GM10847 (cell line): ENCODE data around the gene TRAF3.

Experiments used
- POLR2A ChIP-seq: IDR thresholded peaks from 2 replicates; pipeline ENCODE4 v1.6.1; 2011; ENCODE audit not compliant: insufficient read length; ENCODE audit errors: extremely low read depth

TRAF3 gene

GRCh38 chr14:102811254-102811963 is 34.2 kb downstream of the TRAF3 start:
- no peak for TF ChIP-seq POLR2A

GRCh38 chr14:102811971-102812370 is 34.7 kb downstream of the TRAF3 start:
- no peak for TF ChIP-seq POLR2A

- TF ChIP-seq POLR2A, result no peak
These were observed 36.4 kb downstream of the TRAF3 start for GRCh38 chr14:102813691-102814090.

- TF ChIP-seq POLR2A, result no peak
These were observed 40.1 kb downstream of the TRAF3 start for GRCh38 chr14:102817318-102817717.

GRCh38 chr14:102817942-102818940 is 41.0 kb downstream of the TRAF3 start:
- no peak for TF ChIP-seq POLR2A

- TF ChIP-seq POLR2A, result peak; percentile 22
These were observed 42.0 kb downstream of the TRAF3 start for GRCh38 chr14:102819176-102819628.

- TF ChIP-seq POLR2A, result no peak
These were observed 42.6 kb downstream of the TRAF3 start for GRCh38 chr14:102819747-102820330.

- TF ChIP-seq POLR2A, result no peak
These were observed 44.0 kb downstream of the TRAF3 start for GRCh38 chr14:102821252-102821651.

GRCh38 chr14:102822311-102822863 is 45.1 kb downstream of the TRAF3 start:
- no peak for TF ChIP-seq POLR2A

- no peak for TF ChIP-seq POLR2A
These were observed 46.3 kb downstream of the TRAF3 start for GRCh38 chr14:102823546-102823945.

GRCh38 chr14:102824832-102825231 is 47.6 kb downstream of the TRAF3 start:
- TF ChIP-seq POLR2A, result no peak

GRCh38 chr14:102825307-102826095 is 48.3 kb downstream of the TRAF3 start:
- TF ChIP-seq POLR2A, result no peak

- TF ChIP-seq POLR2A, result no peak
These were observed 48.9 kb downstream of the TRAF3 start for GRCh38 chr14:102826161-102826560.
